Regular cardiac myocyte (primary cell): ENCODE data around the gene HYAL3. TPM values are rescaled to one million over a fixed set of nuclear protein-coding genes. Genes with fewer than 3 reads are reported as not detected.

Experiments used
- total RNA-seq: library from RNA; depleted of rRNA; stranded (reverse); fragments of >200 nt; gene quantifications from 2 replicates; pipeline ENCODE4 v1.2.3, GENCODE V29; 2014

The HYAL3 gene, protein sequence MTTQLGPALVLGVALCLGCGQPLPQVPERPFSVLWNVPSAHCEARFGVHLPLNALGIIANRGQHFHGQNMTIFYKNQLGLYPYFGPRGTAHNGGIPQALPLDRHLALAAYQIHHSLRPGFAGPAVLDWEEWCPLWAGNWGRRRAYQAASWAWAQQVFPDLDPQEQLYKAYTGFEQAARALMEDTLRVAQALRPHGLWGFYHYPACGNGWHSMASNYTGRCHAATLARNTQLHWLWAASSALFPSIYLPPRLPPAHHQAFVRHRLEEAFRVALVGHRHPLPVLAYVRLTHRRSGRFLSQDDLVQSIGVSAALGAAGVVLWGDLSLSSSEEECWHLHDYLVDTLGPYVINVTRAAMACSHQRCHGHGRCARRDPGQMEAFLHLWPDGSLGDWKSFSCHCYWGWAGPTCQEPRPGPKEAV
- 5.2 and 6.8 TPM in 2 replicates for total RNA-seq

DNA sequence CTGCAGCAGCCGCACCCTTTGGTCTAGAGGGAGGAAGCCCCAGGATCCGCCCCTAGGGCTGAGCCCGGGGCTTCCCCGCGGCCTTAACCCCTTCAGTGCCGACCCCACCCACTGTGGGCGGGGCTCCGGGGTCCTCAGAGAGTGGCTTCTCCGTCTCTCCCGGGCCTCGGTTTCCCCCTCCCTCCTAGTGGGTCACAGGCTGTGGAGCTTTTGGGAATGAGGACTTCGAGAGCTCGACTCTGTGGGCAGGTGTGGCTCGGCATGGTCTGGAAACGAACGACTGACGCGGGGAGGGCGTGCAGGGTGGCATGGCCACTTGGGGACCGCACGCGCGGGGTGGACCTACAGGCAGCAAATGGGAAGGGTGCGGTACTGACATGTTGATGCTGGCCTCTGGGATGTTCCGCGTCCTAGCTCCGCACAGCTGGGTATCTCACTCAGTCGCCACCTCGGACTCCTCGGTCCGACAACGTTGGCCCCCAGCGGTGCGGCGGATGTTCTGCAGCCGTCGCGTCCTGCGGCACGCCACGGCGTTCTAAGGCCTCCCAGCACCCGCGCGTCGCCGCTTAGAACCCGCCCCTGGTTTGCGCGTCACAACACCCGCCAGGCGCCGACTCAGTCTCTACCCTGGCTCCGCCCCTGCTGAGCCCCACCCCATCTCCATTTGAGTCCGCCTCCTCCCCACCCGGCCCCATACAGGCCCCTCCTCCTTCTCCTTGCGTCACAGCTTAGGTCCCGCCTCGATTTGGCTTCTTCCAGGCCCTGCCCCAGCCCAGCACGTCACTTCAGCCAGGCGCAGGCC lies at the start of gene HYAL3, which contains the start of gene NAA80:
HYAL3 (minus strand) TSS at position 570 of the 802 bp plus-strand sequence. CDS start 3,803 bp downstream, outside the sequence.
NAA80 (minus strand) TSS at position 570 of the 802 bp plus-strand sequence. CDS start 1,942 bp downstream, outside the sequence.

DNA sequence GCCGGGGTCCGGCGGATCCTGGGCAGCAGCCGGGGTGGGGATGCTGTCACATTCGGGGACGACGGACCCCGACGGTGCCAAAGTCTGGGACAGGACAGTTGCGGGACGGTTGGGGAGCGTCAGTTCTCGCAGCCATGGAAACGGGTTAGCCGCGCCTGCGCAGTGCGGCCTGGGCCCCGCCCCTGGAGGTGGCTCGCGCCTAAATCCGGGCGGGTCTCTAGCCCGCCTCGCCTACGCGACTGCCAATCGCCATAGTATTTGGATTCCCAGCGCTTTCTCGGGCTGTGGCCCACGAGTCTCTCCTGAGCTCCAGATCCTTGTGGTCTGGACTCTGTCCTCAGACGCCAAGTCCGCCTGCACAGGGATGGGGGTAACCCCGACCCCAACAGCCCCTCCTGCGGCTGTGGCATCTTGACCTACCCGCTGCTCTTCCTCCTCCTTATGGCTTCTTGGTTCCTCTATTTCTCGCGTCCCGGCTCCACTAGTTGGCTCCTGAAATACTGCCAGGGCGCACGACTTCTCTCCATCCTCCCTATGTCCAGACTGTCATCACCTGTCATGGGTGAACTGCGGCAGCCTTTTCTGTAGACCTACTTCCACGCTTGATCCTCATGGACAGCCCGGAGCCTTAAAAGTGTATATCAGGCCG lies 46.5 kb upstream of the HYAL3 start, which contains the start of gene ZMYND10:
ZMYND10 (minus strand) TSS at position 147 of the 649 bp plus-strand sequence. CDS start 153 bp downstream, outside the sequence.

DNA sequence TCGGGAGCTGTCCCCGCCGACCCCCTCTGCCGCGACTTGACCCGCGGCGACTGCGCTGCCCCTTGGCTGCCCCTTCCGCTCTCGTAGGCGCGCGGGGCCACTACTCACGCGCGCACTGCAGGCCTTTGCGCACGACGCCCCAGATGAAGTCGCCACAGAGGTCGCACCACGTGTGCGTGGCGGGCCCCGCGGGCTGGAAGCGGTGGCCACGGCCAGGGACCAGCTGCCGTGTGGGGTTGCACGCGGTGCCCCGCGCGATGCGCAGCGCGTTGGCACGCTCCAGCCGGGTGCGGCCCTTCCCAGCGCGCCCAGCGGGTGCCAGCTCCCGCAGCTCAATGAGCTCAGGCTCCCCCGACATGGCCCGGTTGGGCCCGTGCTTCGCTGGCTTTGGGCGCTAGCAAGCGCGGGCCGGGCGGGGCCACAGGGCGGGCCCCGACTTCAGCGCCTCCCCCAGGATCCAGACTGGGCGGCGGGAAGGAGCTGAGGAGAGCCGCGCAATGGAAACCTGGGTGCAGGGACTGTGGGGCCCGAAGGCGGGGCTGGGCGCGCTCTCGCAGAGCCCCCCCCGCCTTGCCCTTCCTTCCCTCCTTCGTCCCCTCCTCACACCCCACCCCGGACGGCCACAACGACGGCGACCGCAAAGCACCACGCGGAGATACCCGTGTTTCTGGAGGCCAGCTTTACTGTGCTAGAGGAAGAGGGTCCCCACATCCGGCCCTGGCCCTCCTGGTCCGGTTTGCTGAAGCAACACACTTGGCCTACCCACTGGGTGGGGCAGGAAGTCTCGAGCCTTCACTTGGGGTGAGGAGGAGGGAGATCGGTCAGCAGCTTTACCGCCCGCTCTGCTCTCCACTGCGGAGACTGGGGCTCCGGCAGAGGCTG lies 41.5 kb upstream of the HYAL3 start, which contains the start of gene RASSF1:
RASSF1 (minus strand) TSS at position 389 of the 882 bp plus-strand sequence; CDS start at position 358, 31 bp downstream.

DNA sequence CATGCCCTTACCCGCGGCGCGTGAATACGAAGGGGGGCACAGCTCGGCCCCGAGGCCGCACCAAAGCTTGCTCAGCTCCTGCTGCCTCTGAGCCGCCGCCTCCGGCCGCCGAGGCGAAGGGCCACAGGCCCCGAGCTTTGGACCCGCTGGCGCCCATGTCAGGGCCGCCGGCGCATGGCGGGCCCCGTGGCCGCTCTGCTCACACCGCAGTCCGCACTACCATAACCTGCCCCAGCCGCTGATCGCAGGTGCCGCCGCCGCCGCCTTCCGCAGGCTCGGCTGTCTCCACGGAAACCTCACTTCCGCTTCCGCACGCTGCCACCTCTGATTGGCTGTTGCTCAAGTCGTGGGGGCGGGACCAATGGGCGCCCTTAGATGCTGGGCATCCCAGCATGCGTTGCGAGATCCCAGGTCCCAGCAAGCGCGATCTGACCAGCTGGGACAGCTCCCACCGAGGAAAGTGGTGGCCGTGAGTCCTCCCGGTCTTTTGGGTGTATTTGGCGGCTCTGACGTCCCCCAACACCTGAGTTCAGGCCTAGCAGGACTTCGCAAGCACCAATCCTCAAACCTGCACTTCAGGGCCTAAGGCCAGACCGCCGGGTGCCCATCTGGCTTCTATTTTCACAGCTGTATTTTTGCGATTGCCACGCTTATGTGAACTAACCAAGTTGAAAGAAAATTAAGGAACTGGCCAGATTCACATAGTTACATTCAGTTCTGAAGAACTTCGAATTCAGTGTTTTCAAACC lies 28.9 kb upstream of the HYAL3 start, which contains the start of gene TUSC2:
TUSC2 (minus strand) TSS at position 281 of the 749 bp plus-strand sequence; CDS start at position 157, 124 bp downstream.

DNA sequence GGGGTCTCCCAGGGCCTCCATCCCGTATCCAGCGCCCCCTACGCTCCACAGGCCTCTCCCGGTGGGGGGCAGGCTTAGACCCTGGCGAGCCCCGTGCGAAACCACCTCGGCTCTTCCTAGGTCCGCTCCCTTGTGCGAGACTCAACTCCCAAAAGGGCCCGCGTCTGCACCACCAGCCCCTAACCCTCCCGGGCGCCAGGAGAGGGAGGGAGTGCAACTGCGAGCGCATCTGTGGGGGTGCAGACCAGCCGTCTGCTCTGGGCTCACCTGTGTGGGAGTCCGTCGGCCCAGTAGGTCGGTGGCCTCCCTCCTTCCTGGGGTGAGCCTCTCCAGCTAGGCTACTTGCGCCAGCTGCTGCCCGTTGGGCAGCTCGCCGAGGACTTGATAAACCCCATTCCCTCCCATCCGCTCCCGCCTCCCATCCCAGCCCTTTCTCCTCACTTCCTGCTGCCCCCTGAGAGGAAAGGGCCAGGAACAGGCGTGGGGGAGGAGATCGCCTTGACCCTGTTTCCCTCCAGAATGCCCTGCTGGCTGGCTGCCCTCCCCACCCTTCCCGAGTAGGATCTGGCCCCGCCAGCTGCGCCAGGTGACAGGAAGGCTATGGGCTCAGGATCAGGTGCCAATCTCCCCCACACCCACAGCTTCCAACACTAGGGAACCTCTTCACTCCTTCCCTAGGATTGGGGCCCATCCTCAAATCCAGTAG lies 23.3 kb upstream of the HYAL3 start, which contains the start of gene HYAL2:
HYAL2 (minus strand) TSS at position 360 of the 706 bp plus-strand sequence. CDS start 2,256 bp downstream, outside the sequence.

DNA sequence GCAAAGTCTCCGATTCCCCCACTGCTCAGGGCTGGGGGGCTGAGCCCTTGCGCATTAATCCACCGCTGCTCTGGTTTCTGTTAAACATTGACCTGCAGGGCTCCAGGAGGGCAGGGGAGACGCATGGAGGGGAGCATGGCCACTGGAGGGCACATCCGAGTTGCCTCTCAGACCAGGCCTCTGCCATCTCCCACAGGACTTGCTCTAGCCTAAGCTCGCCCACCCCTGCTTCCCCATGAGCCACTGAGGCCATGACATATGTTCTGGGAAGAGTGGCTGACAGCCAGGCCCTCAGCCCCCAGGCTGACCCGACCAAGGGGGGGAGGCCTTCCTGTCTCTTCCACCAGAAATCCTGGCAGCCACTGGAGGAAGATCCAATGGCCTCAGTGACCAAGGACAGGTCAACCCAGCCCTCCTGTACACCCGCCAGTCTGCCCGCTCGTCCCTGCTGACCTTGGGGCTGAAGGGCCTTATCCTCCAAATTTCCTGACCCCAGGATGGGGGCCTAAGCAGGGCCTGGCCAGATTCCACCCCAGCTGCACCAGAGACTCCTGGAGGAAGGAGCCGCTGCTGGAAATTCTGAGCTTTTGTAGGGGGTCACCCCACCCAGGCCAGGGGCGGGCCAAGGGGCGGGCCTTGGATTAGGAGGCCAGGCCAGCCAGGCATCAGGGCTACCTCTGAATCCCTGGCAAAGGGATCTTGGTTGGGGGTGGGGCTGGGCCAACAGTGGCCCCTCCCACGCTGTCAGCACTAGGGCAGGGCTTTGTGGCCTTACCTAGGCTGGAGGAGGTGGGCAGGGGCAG lies 4.0 kb upstream of the HYAL3 start, which contains the start of gene HYAL1:
HYAL1 (minus strand) TSS at position 562 of the 803 bp plus-strand sequence. CDS start 618 bp downstream, outside the sequence.

DNA sequence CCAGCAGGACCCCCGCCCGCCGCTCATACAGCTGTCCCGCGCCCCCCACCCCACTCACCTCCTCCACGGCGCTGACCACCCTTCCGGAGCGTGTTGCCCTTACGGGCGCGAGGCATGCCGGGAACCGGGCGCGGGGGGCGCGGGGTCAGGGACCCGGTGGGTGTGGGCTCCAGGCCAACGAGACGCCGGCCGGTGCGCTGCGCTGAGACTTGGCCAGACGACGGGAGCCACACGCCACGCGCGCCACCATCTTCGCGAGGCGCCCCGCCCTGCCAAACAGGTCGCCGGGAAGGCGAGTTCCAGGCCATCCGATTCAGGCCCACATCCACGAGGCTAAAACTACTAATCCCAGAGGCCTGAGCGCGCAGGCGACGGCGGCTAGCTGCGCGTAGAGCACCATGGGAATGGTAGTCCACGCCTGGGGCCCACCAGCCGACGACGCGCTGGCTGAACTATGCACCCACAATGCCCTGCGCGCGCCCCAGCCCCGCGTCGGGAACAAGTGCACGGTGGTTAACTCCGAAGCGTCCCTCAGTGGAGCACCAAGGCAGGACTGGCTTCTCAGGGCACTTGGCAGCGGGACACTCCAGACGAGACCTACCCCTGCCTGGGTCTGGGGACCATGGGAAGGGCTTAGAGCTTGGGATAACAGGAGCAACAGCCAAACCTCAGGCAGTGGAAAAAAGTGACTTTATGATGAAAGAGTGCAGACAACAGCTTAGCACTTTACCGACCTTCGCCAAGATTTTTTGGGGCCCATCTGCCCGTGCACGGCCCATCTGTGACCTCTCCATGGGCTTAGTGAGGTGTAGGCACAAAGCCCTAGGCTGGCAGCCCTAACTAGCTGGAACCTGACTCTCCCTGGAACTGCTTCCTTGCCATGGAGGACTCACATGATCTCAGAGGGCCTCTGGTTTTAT lies 6.8 kb downstream of the HYAL3 start, which contains the start of gene IFRD2:
IFRD2 (minus strand) TSS at position 271 of the 920 bp plus-strand sequence; CDS start at position 116, 155 bp downstream.

DNA sequence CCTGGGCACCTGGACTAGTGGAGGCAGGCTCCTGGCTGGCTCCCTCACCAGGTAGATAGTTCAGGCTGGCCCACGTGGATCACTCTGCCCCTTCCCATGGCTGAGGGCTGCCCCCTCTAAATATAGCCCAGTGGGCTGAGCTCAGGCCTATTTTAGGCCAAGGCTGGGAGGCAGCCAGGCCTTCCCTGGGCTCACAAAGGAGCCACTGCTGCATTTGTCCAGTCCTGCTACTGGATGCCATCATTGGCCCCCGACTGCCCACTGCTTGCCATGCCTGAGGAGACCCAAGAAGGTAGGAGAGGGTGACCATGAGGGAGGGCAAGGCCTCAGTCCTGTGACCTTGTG lies 20.4 kb downstream of the HYAL3 start, which contains the start of gene LSMEM2:
LSMEM2 (plus strand) TSS at position 208 of the 345 bp plus-strand sequence; CDS start at position 235, 27 bp downstream.

DNA sequence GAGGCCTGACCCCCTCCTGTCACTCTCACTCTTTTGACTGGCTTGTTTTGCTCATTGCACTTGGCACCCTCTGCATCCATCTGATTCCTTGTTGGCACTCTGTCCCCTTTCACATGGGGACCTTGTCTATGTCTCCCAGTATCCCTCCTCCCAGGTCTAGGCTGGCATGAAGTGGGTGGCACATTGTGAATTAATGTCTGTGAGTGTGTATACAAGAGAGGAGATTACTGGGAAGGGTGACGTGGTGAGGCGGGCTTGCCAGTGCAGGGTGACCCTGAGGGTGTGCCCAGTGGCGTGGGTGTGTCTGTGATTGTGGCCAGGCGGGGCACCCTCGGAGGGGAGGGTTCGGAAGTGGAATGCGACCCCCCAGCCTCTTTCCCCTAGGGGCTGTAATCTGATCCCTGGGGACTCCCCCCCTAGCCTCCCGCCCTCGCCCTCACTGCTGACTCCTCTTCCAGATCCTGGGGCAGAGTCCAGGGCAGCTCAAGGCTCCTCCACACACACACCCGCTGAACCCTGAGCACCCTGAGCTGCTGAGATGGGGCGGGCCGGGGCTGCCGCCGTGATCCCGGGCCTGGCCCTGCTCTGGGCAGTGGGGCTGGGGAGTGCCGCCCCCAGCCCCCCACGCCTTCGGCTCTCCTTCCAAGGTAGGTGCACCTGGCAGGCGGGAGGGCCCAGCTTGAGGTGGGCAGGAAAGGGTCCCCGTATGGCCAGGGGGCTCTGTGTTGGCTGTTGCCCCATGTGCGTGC lies 30.3 kb downstream of the HYAL3 start, which contains the start of gene SEMA3B:
SEMA3B (plus strand) TSS at position 445 of the 749 bp plus-strand sequence; CDS start at position 539, 94 bp downstream.

Other genes starting within 250 kb of the HYAL3 start
- gene RBM5, start 210.5 kb downstream of the HYAL3 start, total RNA-seq = 93.3 and 94.7 TPM in 2 replicates
- 1.7 and 1.9 TPM in 2 replicates for gene SEMA3F, start 144.1 kb downstream of the HYAL3 start, total RNA-seq
- gene GNAT1, start 107.8 kb downstream of the HYAL3 start, total RNA-seq = not detected in 2 replicates
- not detected in 2 replicates for gene SLC38A3, start 94.1 kb downstream of the HYAL3 start, total RNA-seq
- 164 and 291 TPM in 2 replicates for gene GNAI2, start 63.2 kb downstream of the HYAL3 start, total RNA-seq
- gene SEMA3B, start 30.3 kb downstream of the HYAL3 start, total RNA-seq = 1.2 and 2.8 TPM in 2 replicates
- under 0.01 TPM in 1 of 2 replicates, not detected in the other for gene LSMEM2, start 20.3 kb downstream of the HYAL3 start, total RNA-seq
- gene IFRD2, start 7.0 kb downstream of the HYAL3 start, total RNA-seq = 54.1 and 164 TPM in 2 replicates
- gene NAA80, start within 50 bp of the HYAL3 start, total RNA-seq = 2.1 and 3.9 TPM in 2 replicates
- 0.96 and 2.5 TPM in 2 replicates for gene HYAL1, start 4.2 kb upstream of the HYAL3 start, total RNA-seq
- 60.6 and 83.6 TPM in 2 replicates for gene HYAL2, start 23.3 kb upstream of the HYAL3 start, total RNA-seq
- 16.6 and 21.3 TPM in 2 replicates for gene TUSC2, start 28.8 kb upstream of the HYAL3 start, total RNA-seq
- 32.8 and 49.3 TPM in 2 replicates for gene RASSF1, start 41.4 kb upstream of the HYAL3 start, total RNA-seq
- 0.58 and 0.85 TPM in 2 replicates for gene ZMYND10, start 46.3 kb upstream of the HYAL3 start, total RNA-seq
- 24.7 and 25.4 TPM in 2 replicates for gene NPRL2, start 51.4 kb upstream of the HYAL3 start, total RNA-seq
- gene CYB561D2, start 51.5 kb upstream of the HYAL3 start, total RNA-seq = 34.1 and 46.2 TPM in 2 replicates
- 38.3 and 43.1 TPM in 2 replicates for gene TMEM115, start 60.1 kb upstream of the HYAL3 start, total RNA-seq
- not detected in 2 replicates for gene CACNA2D2, start 204.2 kb upstream of the HYAL3 start, total RNA-seq